Measurements from ENCODE around the gene CD151. TPM values are rescaled to one million over a fixed set of nuclear protein-coding genes. Genes with fewer than 3 reads are reported as not detected.

Gene CD151
- total and polyA plus RNA-seq, 8 donors = 122 to 815 (median 162) TPM

GRCh38 chr11:863023-863909 lies 30.5 kb downstream of the CD151 start:
- no peak overlapping the region for H3K4me3 ChIP-seq
- no peak for ATAC-seq
- peaks cover 0 to 3% of the 10 kb centered on the region in 2 donors for H3K4me1 ChIP-seq
- TF ChIP-seq CTCF (IDR thresholded peaks at IDR 0.05) = no peak
- H3K27me3 ChIP-seq = no peaks in the 10 kb centered on the region
- peaks cover 0 to 43% of the 10 kb centered on the region in 2 donors for H3K36me3 ChIP-seq
- no peak for DNase-seq
- H3K9me3 ChIP-seq = no peaks in the 10 kb centered on the region
- intact Hi-C loops (cut with DNase I) = no loop called here
- H3K27ac ChIP-seq = no peak overlapping the region

- H3K27me3 ChIP-seq = no peaks in the 10 kb centered on the region
- ATAC-seq (no peak), DNase-seq (no peak)
- H3K27ac ChIP-seq = no peak overlapping the region
- H3K36me3 ChIP-seq = peaks cover 0 to 43% of the 10 kb centered on the region in 2 donors
- intact Hi-C loops (cut with DNase I) = no loop called here
- no peak overlapping the region for H3K4me3 ChIP-seq
- no peaks in the 10 kb centered on the region for H3K9me3 ChIP-seq
- no peak for TF ChIP-seq CTCF (IDR thresholded peaks at IDR 0.05)
- H3K4me1 ChIP-seq = peaks cover 0 to 3% of the 10 kb centered on the region in 2 donors
Measured at GRCh38 chr11:863910-864827, 31.4 kb downstream of the CD151 start.

GRCh38 chr11:864898-865297 lies 32.1 kb downstream of the CD151 start:
- H3K36me3 ChIP-seq = peaks cover 0 to 43% of the 10 kb centered on the region in 2 donors
- intact Hi-C loops (cut with DNase I) = no loop called here

GRCh38 chr11:865462-866430 lies 33.0 kb downstream of the CD151 start:
- no peak overlapping the region for H3K27ac ChIP-seq
- no peak for TF ChIP-seq CTCF (IDR thresholded peaks at IDR 0.05)
- intact Hi-C loops (cut with DNase I) = no loop called here
- no peak for DNase-seq
- H3K36me3 ChIP-seq = peaks cover 0 to 43% of the 10 kb centered on the region in 2 donors
- H3K4me1 ChIP-seq = no peaks in the 10 kb centered on the region
- H3K9me3 ChIP-seq = no peaks in the 10 kb centered on the region
- no peak for ATAC-seq
- no peak overlapping the region for H3K4me3 ChIP-seq
- no peaks in the 10 kb centered on the region for H3K27me3 ChIP-seq

More at GRCh38 chr11:864898-865297, 32.1 kb downstream of the CD151 start:
- ATAC-seq (no peak), DNase-seq (no peak)
- no peaks in the 10 kb centered on the region for H3K4me1 ChIP-seq
- H3K27me3 ChIP-seq = no peaks in the 10 kb centered on the region
- H3K9me3 ChIP-seq = no peaks in the 10 kb centered on the region
- H3K4me3 ChIP-seq = no peak overlapping the region
- no peak overlapping the region for H3K27ac ChIP-seq
- TF ChIP-seq CTCF (IDR thresholded peaks at IDR 0.05) = no peak

Measured in left lung (tissue), 10 donors.